ENCODE data around the gene TRAPPC10. TPM values are rescaled to one million over a fixed set of nuclear protein-coding genes. Genes with fewer than 3 reads are reported as not detected.

TRAPPC10 gene
- total and polyA plus RNA-seq, 2 of the 8 experiments (the other 6 are each of a cell fraction or from before 2014, with no cell fraction given), result 18.5 to 29.8 TPM

DNA sequence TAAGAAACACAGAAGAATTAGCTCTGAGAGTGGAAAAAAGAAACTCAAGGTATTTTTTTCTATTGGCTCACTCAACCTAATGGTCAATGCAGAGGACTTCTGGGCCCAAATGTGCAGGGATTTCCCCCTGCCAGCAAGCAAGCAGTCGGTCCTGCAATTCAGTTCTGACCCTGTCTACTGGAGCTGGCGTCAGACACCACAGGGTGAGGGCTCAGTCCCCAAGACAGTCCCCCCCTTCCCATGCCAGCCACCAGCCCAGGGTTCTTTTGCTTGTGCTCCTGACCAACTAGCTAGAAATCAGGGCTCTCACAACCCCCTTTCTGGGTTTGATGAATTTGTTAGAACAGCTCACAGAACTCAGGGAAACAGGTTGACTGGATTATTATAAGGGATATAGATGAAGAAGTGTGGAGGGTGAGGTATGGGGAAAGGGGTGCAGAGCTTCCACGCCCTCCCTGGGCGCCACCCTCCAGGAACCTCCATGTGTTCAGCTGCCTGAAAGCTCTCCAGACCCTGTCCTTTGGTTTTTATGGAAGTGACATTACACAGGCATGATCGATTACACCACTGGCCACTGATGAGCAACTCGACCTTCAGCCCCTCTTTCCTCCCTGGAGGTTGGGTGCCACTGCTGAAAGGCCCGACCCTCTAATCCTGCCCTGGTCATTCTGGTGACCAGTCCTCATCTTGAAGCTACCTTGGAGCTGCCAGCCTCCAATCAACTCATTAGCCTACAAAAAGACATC is 72.6 kb downstream of the TRAPPC10 start:
- Histone ChIP-seq H3K4me2 (ENCODE audit: insufficient read depth in 1 of 2, low read depth in 2 of 2, low read length in 2 of 2) (no peak overlapping the region), H2BK120ac (replicated peaks; ENCODE audit: low read depth, low read length) (no peak overlapping the region), H2BK5ac (ENCODE audit: low read depth, low read length) (no peak overlapping the region), H2BK15ac (ENCODE audit: low read length) (no peak overlapping the region), H2AFZ (ENCODE audit: low read length) (no peak overlapping the region), H4K8ac (ENCODE audit: extremely low read depth, insufficient read depth, low read length) (no peak overlapping the region), H3K9me3 (ENCODE audit: insufficient read depth in 2 of 2, low read depth in 1 of 2, low read length in 1 of 2) (no peaks in the 10 kb centered on the region), H2BK20ac (ENCODE audit: low read length) (no peak overlapping the region), H3K4ac (replicated peaks; ENCODE audit: insufficient read length, low read depth, low read length) (no peak overlapping the region), H4K5ac (ENCODE audit: insufficient read length, low read depth, low read length) (no peak overlapping the region), H3K4me1 (replicated peaks in 1 of 4; ENCODE audit: control insufficient read depth in 3 of 4, insufficient read depth in 4 of 4, low read length in 3 of 4) (no peaks in the 10 kb centered on the region), H2AK5ac (ENCODE audit: low read depth, low read length) (no peak overlapping the region), H3K23ac (ENCODE audit: insufficient read length) (no peak overlapping the region), H3K18ac (ENCODE audit: extremely low read depth, low read length) (no peak overlapping the region), H4K20me1 (replicated peaks in 1 of 2; ENCODE audit: control insufficient read depth in 1 of 2, insufficient read depth in 2 of 2, low read length in 2 of 2) (peaks cover 0 to 10% of the 10 kb centered on the region in 2 experiments), H3K23me2 (ENCODE audit: low read depth, low read length) (no peaks in the 10 kb centered on the region), H3K56ac (replicated peaks; ENCODE audit: insufficient read length, low read depth, low read length) (no peak overlapping the region), H3K79me1 (ENCODE audit: low read depth, low read length) (peaks cover 6% of the 10 kb centered on the region), H3K27me3 (replicated peaks in 1 of 4; ENCODE audit: control insufficient read depth in 3 of 4, extremely low read depth in 1 of 4, insufficient read depth in 3 of 4, low read length in 3 of 4) (no peaks in the 10 kb centered on the region), H3K36me3 (ENCODE audit: control insufficient read depth in 2 of 4, insufficient read depth in 4 of 4, low read length in 3 of 4) (peaks cover 9 to 62% (median 29%) of the 10 kb centered on the region in 4 experiments), H3K27ac (ENCODE audit: low read depth, low read length) (no peak overlapping the region), H3K14ac (ENCODE audit: insufficient read length) (no peak overlapping the region), H3K4me3 (ENCODE audit: extremely low read depth in 1 of 4, insufficient read depth in 2 of 4, low read depth in 3 of 4, low read length in 4 of 4) (no peak overlapping the region), H2BK12ac (ENCODE audit: low read depth, low read length) (no peak overlapping the region), H4K91ac (replicated peaks; ENCODE audit: insufficient read length, low read length) (no peak overlapping the region), H3K9ac (replicated peaks in 1 of 4; ENCODE audit: extremely low read depth in 1 of 4, low read depth in 3 of 4, low read length in 3 of 4) (no peak overlapping the region), H3K79me2 (ENCODE audit: control insufficient read depth in 1 of 2, insufficient read depth in 2 of 2, low read length in 2 of 2) (no peaks in the 10 kb centered on the region)
- DNase-seq (ENCODE audit: low read depth in 1 of 2, low spot score in 2 of 2) (no peak), FAIRE-seq (no peak)
- ChIA-PET POLR2A (ENCODE audit: partially characterized antibody) (no interaction called here), CTCF (ENCODE audit: partially characterized antibody) (interaction anchor here (1.5 to 3.8 kb wide), 3 partner anchors 11 to 71 kb away, joined by 3 to 14 read pairs (median 4); no protein-coding TSS in a partner anchor)
- 89% methylated on average over 7 of the region's 7 CpGs; no CpG with 5 or more reads in 1 of the 2 experiments for WGBS, 2 experiments (ENCODE audit: extremely low coverage in 1 of 2, insufficient coverage in 1 of 2, insufficient read length in 1 of 2, insufficient replicate concordance in 2 of 2, low coverage in 1 of 2, low lambda C conversion rate in 2 of 2, missing lambda C conversion rate in 1 of 2)
- no peak for TF ChIP-seq RFX5 (IDR thresholded peaks at IDR 0.05; ENCODE audit: borderline replicate concordance, low read depth, low read length)
- TF ChIP-seq NRF1 (IDR thresholded peaks at IDR 0.05; ENCODE audit: low read depth, low read length), result no peak
- TF ChIP-seq CBX8 (IDR thresholded peaks at IDR 0.05; ENCODE audit: borderline replicate concordance, low read depth, low read length), result no peak
- no peak for TF ChIP-seq ZNF274 (IDR thresholded peaks at IDR 0.05; ENCODE audit: borderline replicate concordance, extremely low read depth, low read length)
- no peak for TF ChIP-seq CHD1 (IDR thresholded peaks at IDR 0.05; ENCODE audit: low read depth, low read length)
- TF ChIP-seq POU5F1 (IDR thresholded peaks at IDR 0.05; ENCODE audit: low read depth, low read length), result no peak
- TF ChIP-seq EGR1 (IDR thresholded peaks at IDR 0.05; ENCODE audit: borderline replicate concordance, low read depth, low read length), result no peak
- no peak for TF ChIP-seq TBP (IDR thresholded peaks at IDR 0.05; ENCODE audit: low read depth, low read length)
- no peak for TF ChIP-seq EP300 (IDR thresholded peaks at IDR 0.05; ENCODE audit: borderline replicate concordance in 1 of 2, low read depth in 2 of 2, low read length in 2 of 2)
- TF ChIP-seq CHD2 (IDR thresholded peaks at IDR 0.05; ENCODE audit: low read length), result no peak
- TF ChIP-seq, protein P1, sequence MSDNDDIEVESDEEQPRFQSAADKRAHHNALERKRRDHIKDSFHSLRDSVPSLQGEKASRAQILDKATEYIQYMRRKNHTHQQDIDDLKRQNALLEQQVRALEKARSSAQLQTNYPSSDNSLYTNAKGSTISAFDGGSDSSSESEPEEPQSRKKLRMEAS (IDR thresholded peaks at IDR 0.05), result no peak
